Measurements from ENCODE around the gene GMIP. TPM values are rescaled to one million over a fixed set of nuclear protein-coding genes. Genes with fewer than 3 reads are reported as not detected.
A peak's percentile ranks its signal among the peaks of the same experiment; 100 is the strongest.

The GMIP gene
- total RNA-seq, 1 donor from 2014 or later, result 12.0 TPM

- H3K4me1 Mint-ChIP-seq (ENCODE audit: unreplicated experiment), result no peaks in the 10 kb centered on the region
- TF ChIP-seq CTCF (IDR thresholded peaks at IDR 0.05), result no peak
- no peak overlapping the region for H3K4me3 Mint-ChIP-seq (ENCODE audit: unreplicated experiment)
- peak overlapping the region; percentile 32 for H3K27ac Mint-ChIP-seq (ENCODE audit: unreplicated experiment)
- no peaks in the 10 kb centered on the region for H3K9me3 Mint-ChIP-seq (ENCODE audit: unreplicated experiment)
- no peaks in the 10 kb centered on the region for H3K27me3 Mint-ChIP-seq (ENCODE audit: unreplicated experiment)
- H3K36me3 Mint-ChIP-seq (ENCODE audit: unreplicated experiment), result peaks cover 27% of the 10 kb centered on the region
- no peak for DNase-seq (ENCODE audit: extremely low spot score, unreplicated experiment)
These were observed 5.7 kb upstream of the GMIP start for GRCh38 chr19:19649155-19649554.

- no peak for DNase-seq (ENCODE audit: extremely low spot score, unreplicated experiment)
- TF ChIP-seq CTCF (IDR thresholded peaks at IDR 0.05), result no peak
- Mint-ChIP-seq H3K9me3 (ENCODE audit: unreplicated experiment) (no peaks in the 10 kb centered on the region), H3K4me1 (ENCODE audit: unreplicated experiment) (peaks cover 12% of the 10 kb centered on the region), H3K27ac (ENCODE audit: unreplicated experiment) (no peak overlapping the region), H3K36me3 (ENCODE audit: unreplicated experiment) (peaks cover 15% of the 10 kb centered on the region), H3K4me3 (ENCODE audit: unreplicated experiment) (no peak overlapping the region), H3K27me3 (ENCODE audit: unreplicated experiment) (no peaks in the 10 kb centered on the region)
These were observed 3.8 kb upstream of the GMIP start for GRCh38 chr19:19647037-19647835.

- no peak for DNase-seq (ENCODE audit: extremely low spot score, unreplicated experiment)
- no peak for TF ChIP-seq CTCF (IDR thresholded peaks at IDR 0.05)
- Mint-ChIP-seq H3K4me3 (ENCODE audit: unreplicated experiment) (no peak overlapping the region), H3K27ac (ENCODE audit: unreplicated experiment) (no peak overlapping the region), H3K9me3 (ENCODE audit: unreplicated experiment) (no peaks in the 10 kb centered on the region), H3K36me3 (ENCODE audit: unreplicated experiment) (peaks cover 10% of the 10 kb centered on the region), H3K4me1 (ENCODE audit: unreplicated experiment) (peaks cover 15% of the 10 kb centered on the region), H3K27me3 (ENCODE audit: unreplicated experiment) (no peaks in the 10 kb centered on the region)
These were observed 1.9 kb upstream of the GMIP start for GRCh38 chr19:19645233-19645870.

- DNase-seq (ENCODE audit: extremely low spot score, unreplicated experiment), result no peak
- peaks cover 15% of the 10 kb centered on the region for H3K4me1 Mint-ChIP-seq (ENCODE audit: unreplicated experiment)
- no peaks in the 10 kb centered on the region for H3K9me3 Mint-ChIP-seq (ENCODE audit: unreplicated experiment)
- H3K27ac Mint-ChIP-seq (ENCODE audit: unreplicated experiment), result peak overlapping the region; percentile 81
- H3K27me3 Mint-ChIP-seq (ENCODE audit: unreplicated experiment), result no peaks in the 10 kb centered on the region
- H3K36me3 Mint-ChIP-seq (ENCODE audit: unreplicated experiment), result peaks cover 4% of the 10 kb centered on the region
- peak overlapping the region; percentile 94 for H3K4me3 Mint-ChIP-seq (ENCODE audit: unreplicated experiment)
- peak; percentile 5 for TF ChIP-seq CTCF (IDR thresholded peaks at IDR 0.05)
These were observed 564 bp upstream of the GMIP start for GRCh38 chr19:19644054-19644388.

GRCh38 chr19:19642506-19643157 is 825 bp downstream of the GMIP start:
- Mint-ChIP-seq H3K36me3 (ENCODE audit: unreplicated experiment) (peaks cover 3% of the 10 kb centered on the region), H3K27ac (ENCODE audit: unreplicated experiment) (peak overlapping the region; percentile 18), H3K4me3 (ENCODE audit: unreplicated experiment) (peak overlapping the region; percentile 94), H3K4me1 (ENCODE audit: unreplicated experiment) (peaks cover 15% of the 10 kb centered on the region), H3K9me3 (ENCODE audit: unreplicated experiment) (no peaks in the 10 kb centered on the region), H3K27me3 (ENCODE audit: unreplicated experiment) (no peaks in the 10 kb centered on the region)
- DNase-seq (ENCODE audit: extremely low spot score, unreplicated experiment), result no peak
- TF ChIP-seq CTCF (IDR thresholded peaks at IDR 0.05), result no peak

Measured in osteocyte (in vitro differentiated cells).